Anterior cingulate cortex (tissue), 58 donors: Measurements from ENCODE around the gene ARID4A.
A peak's percentile ranks its signal among the peaks of the same experiment; 100 is the strongest.
"Not testable (repeated sequence)": the region's sequence is repeated elsewhere in the genome, so short reads cannot be mapped to it uniquely, and the experiment has no call there.

Experiments used
- DNase-seq, 58 donors: peaks; one replicate each; lab custom pipeline; 2025; lab: John Stamatoyannopoulos, UW

The ARID4A gene

DNA sequence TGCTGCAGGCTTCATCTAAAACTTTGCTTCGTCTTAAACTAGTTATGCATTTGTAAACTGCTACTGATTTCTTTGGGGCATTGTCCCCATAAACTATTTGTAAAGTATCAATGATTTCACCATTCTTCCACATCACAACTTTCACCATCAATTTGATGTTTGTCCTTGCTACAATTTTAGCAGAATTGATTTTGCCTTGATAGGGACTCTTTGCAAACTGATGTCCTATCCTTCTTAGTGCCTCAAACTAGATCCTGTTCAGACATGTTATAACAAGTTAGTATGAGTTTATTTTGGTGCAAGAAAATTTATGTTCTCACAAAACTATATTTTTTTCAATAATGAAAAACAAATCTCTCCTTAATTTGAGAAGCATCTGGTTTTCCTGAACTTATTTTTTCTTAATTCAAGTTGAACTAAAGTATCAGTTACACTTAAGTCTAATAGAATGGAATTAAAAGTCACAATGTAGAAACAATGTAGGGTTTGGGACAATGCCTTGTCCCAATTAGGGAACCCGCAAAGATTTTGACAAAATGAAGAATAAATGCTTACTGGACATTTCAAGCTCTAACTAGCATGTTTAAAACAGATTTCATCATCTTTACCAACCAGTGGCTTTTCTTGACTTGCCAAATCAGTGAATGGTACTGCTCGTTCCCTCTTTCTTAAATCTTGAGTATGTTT lies 10.1 kb upstream of the ARID4A start:
- DNase-seq, result no peak

DNA sequence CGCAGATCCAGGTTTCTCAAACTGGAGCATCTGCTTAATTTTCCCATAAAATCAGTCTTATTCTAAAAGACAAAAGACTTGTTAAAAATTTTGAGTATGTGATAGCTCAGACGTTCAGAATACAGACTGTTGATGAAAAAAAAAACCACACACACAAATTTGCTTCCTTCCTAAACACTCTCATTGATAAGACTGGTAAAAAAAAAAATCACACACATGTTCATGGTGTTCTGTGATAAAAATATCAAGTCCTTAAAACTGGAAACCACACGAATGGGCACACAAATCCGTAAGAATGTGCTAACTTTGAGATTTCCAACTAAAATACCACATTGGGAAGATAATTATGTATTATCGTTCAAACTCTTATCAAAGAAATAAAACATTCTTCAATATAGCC lies 6.7 kb upstream of the ARID4A start:
- no peak for DNase-seq

DNA sequence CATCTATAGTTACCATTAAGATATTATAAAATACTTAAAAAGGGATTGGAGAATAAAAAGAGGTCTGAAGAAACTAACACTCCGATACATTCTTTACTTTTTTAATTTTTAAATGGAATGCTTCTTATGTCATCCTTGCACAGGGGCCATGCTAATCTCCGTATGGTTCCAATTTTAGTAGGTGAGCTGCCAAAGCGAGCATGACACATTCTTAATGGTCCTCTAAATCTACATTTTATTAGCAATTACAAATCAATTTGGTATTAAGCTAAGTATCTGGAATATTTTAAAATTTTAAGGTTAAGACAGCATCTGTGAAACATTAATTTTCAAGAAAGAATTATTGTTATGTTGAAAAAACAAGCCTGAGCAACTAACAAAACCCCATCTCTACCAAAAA lies 6.2 kb upstream of the ARID4A start:
- DNase-seq, result no peak

DNA sequence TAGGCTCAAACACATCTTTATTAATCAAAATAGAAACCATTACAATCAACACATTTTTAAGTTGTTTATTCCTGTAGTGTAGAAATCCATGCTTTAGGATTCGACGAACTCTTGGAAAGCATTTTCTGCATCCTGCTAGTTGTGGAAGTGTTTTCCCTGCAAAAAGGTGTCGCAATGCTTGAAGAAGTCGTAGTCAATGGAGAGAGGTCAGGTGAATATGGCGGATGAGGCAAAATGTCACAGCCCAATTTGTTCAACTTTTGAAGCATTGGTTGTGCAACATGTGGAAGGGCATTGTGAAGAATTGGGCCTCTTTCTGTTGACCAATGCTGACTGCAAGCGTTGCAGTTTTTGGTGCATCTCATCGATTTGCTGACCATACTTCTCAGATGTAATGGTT lies 4.2 kb upstream of the ARID4A start:
- DNase-seq, result no peak

DNA sequence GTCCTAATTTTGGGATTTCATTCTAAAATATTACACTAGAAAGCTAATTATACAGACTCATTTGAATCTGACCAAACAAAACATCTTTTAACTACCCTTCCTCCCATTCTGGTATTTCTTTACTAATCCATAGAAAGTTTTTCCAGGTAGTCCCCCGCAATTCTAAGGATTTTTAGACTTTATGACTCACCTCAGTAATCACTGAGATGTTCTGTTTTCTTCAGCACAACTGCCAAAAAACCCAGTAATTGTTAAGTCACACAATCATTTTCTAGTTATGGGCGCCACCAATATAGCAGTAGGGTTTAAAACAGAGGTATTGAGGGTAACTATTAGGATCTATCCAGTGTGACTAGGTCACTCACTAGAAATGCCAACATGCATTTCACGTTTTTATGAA lies 1.6 kb upstream of the ARID4A start:
- no peak for DNase-seq

DNA sequence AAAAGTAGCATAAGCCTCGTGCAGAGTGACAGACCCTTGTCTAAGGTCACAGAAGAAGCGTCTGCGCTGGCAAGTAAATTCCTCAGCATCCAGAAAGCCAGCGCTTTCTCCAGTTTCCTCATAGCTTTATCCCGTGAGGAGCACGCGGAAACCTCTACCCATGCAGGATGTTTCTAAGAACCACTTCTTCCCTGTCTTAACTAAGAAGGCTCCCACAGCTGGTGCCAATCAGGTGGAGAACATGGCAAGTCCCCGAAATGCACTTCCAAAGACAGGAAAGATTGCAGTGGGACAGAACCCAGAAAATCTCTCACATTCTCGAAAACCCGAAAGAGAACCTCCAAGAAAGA lies 968 bp upstream of the ARID4A start:
- peak in 2 of 58 donors; percentile 56 to 59 for DNase-seq

DNA sequence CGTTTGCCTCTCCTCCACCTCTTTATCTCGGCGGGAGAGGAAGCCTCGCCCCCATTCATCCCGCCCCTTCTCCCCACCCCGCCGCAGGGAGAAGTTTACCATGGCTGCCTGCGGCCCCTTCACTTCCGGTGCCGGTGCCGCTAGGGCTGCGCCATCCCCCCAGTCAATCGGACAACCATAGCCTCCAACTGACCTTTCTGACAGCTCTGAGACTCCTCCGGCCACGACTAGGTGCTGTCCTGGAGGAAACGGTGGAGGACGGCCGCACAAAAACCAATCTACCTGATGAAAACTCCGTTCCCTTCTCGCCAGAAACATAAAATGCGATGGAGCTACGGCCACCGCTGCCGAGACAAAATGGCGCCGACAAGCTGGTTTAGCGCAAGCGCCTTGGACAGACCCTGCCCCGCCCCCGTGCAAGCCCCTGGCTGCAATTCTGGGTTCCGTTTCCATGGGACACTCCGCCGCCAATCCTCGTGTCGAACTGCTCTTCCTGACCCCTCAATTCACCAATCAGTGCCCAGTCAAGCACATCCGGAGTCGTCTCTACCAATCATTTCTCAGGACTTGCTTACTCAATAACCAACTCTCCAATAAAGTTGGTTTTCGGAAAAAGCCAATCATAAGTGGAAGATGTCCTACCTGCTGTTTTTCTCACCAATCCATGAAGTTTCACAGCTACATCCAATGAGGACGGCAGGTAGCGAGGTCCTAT lies 436 bp upstream of the ARID4A start:
- DNase-seq, result peak; percentile 94 to 100 (median 98)

DNA sequence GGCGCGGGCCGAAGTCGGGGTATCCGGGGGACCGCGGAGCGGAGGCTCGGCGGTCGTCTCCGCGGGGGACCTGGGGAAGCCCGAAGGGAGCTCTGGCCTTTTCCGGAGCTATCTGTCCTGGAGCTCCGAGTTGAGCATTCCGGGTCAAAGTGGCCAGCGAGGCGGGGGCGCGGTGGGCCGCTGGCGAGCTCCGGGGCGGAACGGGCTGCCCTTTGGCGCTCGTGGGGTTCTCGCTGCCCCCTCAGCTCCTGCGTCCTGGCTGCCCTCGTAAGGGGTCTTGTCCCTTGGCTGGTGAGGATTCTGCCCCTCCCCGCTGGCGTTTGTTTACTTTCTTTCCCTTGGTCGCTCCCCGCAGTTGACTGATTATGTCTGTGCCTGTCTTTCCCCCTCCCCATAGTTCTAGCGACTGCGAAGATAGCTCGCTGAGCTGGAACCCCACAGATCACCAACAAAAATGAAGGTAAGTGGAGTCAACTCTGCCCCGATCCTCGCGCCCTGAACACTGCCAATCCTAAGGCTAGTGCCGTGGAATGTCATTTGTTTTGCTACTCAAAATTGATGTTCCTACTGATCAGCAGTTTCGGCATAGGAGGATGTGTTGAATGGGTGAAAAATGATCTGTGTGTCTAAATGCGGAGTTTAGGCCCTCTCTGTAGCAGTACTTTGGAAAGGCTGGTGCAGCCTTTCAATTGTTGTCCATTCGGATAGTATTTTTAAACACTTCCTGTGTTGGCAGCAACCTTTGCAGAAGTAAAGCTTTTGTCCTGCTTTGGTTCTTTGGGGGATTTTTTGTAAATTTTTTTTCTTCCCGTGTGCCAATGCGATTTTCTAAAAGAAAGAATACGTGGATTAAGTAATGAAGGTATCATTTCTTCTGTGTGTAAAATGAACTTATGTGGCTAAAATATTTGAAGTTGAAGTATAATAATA lies 1.3 kb downstream of the ARID4A start:
- peak in 25 of 58 donors; percentile 14 to 44 (median 31) for DNase-seq

DNA sequence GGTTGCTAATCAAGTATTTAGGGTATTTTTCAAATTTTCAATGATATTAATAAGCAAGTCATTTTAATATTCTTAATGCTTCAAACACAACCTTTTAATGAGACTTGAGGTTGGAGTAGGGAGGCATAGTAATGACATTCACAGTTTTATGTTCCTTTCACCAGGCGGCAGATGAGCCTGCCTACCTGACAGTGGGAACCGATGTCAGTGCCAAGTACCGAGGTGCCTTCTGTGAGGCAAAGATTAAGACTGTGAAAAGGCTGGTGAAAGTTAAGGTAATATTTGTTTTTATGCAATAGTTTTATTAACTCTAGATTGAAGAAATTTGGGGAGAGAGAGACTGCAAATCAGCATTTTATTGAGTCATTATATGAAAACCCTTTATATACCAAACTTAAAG lies 3.1 kb downstream of the ARID4A start:
- DNase-seq, result no peak

DNA sequence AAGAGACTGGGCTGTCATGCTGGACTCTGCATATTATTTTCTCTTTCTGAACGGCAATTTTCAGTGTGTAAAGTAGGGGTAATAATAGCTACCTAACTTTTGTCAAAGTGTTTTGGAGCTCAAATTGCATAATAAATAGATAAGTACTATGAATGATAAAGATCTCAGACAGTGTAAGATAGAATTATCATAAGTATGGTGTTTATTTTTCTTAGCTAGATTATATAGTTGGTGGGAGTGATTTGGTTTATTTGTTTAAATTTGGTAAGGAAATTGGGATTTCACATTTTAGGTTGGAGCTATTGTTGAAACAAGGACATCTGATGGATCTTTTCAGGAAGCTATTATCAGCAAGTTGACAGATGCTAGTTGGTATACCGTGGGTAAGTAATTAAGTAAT lies 7.4 kb downstream of the ARID4A start:
- DNase-seq, result no peak

DNA sequence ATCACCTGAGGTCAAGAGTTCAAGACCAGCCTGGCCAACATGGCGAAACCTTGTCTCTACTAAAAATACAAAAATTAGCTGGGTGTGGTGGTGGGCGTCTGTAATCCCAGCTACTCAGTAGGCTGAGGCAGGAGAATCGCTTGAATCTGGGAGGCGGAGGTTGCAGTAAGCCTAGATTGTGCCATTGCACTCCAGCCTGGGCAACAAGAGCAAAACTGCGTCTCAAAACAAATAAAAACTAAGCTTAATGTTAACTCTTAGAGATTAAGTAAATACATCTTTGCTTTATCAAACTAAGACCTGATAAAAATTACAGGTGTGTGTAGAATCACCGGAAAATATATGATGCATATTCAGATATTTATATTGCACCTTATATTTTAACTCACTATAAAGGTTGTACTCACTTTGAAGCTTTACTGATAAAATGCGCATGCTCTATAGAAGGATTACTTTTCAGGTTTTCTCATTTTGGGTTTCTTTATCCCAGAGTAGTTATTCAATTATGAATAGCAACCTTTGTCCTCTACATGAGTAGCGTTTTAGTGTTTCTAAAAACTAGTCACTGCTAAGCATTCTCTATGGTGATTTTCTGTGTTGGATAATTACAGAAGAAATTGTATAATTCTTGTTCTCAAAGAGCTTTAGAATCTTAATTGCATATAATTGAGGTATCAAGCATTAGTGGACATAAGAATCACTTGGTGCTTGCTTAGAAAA lies 9.4 kb downstream of the ARID4A start:
- DNase-seq, result no peak

DNA sequence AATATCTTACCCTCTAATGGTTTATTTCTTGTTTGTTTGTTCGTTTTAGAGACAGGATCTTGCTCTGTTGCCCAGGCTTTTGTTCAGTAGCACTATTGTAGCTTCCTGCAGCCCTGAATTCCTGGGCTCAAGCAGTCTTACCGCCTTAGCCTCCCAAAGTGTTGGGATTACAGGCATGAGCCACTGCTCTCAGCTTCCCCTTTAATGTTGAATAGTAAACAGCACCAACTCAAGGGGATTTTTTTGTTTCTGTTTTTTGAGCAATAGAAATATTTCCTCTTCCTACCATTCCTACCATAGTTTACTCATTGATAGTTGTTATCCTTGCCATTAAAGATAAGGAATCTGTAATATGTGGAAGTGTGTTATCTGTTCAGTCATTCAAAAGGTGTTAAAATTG lies 10.7 kb downstream of the ARID4A start:
- DNase-seq, result no peak

DNA sequence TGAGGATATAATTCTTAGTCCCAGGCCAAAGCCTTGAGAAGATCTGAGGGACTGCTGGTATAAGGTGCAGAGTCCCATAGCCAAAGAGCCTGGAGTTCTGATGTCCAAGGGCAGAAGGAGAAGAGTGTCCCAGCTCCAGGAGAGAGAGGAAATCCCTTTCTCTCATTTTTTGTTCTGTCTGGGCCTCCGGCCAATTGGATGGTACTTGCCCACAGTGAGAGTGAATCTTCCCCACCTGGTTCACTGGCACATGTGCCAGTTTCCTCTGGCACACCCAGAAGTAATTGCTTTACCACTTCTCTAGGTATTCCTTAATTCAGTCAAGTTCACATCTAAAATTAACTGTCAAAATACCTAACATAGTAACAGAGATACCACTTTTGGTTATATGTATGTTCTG lies 15.3 kb downstream of the ARID4A start:
- no peak for DNase-seq

DNA sequence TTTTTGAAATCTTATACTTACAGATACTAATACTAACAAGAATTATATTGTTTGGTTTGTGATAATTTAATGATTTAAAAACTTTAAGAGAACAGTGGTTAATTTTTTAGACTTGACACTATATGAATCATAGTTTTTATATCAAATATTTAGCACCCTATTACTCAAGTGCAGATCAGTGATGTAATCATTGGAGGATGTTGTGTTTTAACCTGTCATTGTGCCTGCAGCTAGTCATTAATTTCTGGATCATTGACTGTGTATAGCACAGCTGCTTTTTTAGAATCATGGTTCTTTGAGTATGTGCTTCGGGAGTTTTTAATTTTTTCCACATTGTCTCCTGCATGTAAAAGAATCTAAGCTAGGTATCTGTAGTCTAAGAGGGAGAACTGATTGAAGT lies 17.3 kb downstream of the ARID4A start:
- no peak for DNase-seq

DNA sequence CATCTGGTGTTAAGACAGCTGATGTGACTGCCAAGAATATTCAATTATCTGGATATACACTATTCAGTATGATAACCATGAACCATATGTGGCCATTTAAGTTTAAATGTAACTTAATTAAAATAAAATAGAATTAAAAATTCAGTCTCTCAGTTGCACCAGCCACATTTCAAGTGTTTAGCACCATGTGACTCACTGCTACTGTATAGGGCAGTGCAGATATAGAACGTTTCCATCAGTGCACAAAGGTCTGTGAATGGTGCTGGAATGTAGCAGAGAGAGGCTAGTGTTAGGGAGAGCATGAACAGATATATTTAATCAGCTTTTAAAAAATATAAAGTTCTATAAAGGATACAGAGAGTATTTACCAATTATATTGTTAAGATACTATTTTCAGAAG lies 28.7 kb downstream of the ARID4A start:
- DNase-seq, result no peak

DNA sequence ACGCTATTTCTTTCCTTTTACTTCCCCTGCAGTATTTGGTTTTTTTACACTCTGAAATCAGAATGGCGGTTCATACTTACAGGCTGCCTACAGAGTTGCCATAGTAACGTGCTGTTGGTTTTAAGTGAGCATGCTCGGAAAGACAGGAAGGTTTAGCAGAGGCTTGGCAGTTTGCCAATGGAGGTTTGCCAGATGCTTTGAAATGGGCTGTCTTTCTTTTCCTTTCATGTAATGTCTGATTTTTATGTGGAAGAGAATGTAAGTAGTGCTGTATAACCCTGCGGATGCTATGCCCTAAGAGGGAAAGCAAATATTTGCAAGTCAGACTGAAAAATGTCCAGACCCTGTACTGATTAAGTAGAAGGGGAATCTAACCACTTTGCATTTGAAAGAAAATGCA lies 32.8 kb downstream of the ARID4A start:
- DNase-seq, result peak in 57 of 58 donors; percentile 1 to 94 (median 67)

DNA sequence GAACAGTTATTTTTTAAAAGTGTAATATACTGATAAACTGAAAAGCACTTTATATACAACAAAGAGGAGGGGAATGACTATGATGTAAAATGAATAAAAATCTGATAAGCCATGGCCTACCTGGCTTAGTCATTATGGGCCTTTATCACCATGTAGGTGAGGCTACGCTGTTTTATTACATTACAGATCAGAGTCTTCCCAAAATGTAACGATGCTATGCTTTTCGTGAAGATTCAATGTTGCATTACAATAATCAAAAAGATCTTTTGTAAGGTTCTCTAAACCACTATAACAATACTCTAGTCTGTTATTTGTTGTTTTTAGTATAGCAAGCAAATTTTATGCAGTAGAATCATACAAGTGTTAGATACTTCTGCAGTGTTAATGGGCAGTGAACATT lies 34.2 kb downstream of the ARID4A start:
- no peak for DNase-seq

DNA sequence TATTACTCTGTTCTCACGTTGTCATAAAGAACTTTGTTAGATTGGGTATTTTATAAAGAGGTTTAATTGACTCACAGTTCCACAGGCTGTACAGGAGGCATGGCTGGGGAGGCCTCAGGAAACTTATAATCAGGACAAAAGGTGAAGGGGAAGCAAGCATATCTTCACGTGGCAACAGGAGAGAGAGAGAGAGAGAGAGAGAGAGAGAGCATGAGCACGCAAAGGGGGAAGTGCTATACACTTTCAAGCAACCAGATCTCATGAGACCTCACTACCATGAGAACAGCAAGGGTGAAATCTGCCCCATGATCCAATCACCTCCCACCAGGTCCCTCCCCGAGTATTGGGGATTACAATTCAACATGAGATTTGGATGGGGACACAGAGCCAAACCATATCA lies 41.3 kb downstream of the ARID4A start:
- DNase-seq, result not testable (repeated sequence)

DNA sequence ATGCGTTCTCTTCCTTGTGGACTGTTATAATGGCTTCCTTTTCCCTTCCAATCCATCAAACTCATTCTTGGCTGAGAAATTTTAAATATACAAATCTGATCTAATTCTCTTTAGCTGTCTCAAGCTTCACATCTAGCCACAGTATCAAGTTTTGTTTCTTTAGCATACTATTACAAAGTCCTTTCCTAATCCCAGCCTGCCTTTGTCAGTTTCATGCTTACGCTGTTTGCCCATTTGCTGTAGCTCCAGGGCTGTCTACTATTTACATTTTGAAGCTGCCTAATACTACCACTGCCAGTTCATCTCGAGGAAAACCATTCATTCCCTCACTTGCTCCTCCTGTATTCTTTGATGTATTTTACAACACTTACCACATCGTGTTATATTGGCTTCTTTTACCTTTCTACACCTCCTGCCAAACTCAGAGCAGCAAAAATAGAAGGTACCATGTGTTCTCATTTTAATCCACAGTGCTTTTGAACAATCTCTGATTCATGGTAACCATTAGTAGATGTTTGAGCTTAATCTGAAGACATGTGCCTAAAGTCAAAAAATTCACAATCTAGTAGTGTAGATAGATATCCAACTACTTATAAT lies 42.9 kb downstream of the ARID4A start:
- DNase-seq, result no peak

DNA sequence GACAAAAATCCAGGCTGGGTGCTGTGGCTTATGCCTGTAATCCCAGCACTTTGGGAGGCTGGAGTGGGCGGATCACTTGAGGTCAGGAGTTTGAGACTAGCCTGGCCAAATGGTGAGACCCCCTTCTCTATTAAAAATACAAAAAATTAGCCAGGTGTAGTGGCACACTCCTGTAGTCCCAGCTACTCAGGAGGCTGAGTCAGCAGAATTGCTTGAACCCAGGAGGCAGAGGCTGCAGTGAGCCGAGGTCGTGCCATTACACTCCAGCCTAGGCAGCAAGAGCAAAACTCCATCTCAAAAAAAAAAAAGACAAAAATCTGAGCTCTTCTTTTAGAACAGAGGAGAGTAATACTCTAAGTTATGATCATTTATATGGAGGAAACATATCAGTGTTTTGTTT lies 45.2 kb downstream of the ARID4A start:
- DNase-seq, result not testable (repeated sequence)
